ENCODE data around the gene HUWE1. TPM values are rescaled to one million over a fixed set of nuclear protein-coding genes. Genes with fewer than 3 reads are reported as not detected.

The HUWE1 gene
- total RNA-seq, 3 donors from 2014 or later (not counting 1 experiment from before 2014, with no cell fraction given): 187 to 241 (median 218) TPM

- Mint-ChIP-seq H3K4me1 (peaks cover 37 to 44% of the 10 kb centered on the region in 2 donors), H3K9me3 (no peaks in the 10 kb centered on the region), H3K4me3 (peak overlapping the region; percentile 81), H3K27me3 (ENCODE audit: low read depth in 2 of 2) (no peaks in the 10 kb centered on the region), H3K36me3 (no peaks in the 10 kb centered on the region), H3K27ac (peak overlapping the region; percentile 94 to 100)
- no peak for TF ChIP-seq CTCF (IDR thresholded peaks at IDR 0.05)
- H3K27me3 ChIP-seq (ENCODE audit: control insufficient read depth, insufficient read depth, low read length): no peaks in the 10 kb centered on the region
- H3K4me1 ChIP-seq (ENCODE audit: control insufficient read depth, insufficient read depth, low read length): peaks cover 46% of the 10 kb centered on the region
- peak overlapping the region; percentile 90 for H3K27ac ChIP-seq (ENCODE audit: low read length)
- no peaks in the 10 kb centered on the region for H3K9me3 ChIP-seq (ENCODE audit: control insufficient read depth, insufficient read depth, low read length)
- DNase-seq: peak in 1 of 2 donors; percentile 4
- intact Hi-C loops (cut with micrococcal nuclease): loop anchor here (5.0 kb wide), 1 partner anchor 37 kb away; no protein-coding TSS in a partner anchor
- WGBS (ENCODE audit: insufficient coverage): 31% methylated on average over 2 of the region's 3 CpGs
- ATAC-seq: no peak
- no peak overlapping the region for H3K4me3 ChIP-seq (ENCODE audit: low read length)
- no peaks in the 10 kb centered on the region for H3K36me3 ChIP-seq (ENCODE audit: control insufficient read depth, insufficient read depth, low read length)
These were observed 28.9 kb upstream of the HUWE1 start for GRCh38 chrX:53715346-53715924.

GRCh38 chrX:53714580-53715345 is 28.2 kb upstream of the HUWE1 start:
- H3K36me3 Mint-ChIP-seq: no peaks in the 10 kb centered on the region
- WGBS (ENCODE audit: insufficient coverage): 2% methylated on average over 4 of the region's 4 CpGs
- peak; percentile 68 to 87 (median 83) for ATAC-seq
- Histone ChIP-seq H3K36me3 (ENCODE audit: control insufficient read depth, insufficient read depth, low read length) (no peaks in the 10 kb centered on the region), H3K9me3 (ENCODE audit: control insufficient read depth, insufficient read depth, low read length) (no peaks in the 10 kb centered on the region), H3K27me3 (ENCODE audit: control insufficient read depth, insufficient read depth, low read length) (no peaks in the 10 kb centered on the region), H3K4me1 (ENCODE audit: control insufficient read depth, insufficient read depth, low read length) (peaks cover 46% of the 10 kb centered on the region), H3K27ac (ENCODE audit: low read length) (peak overlapping the region; percentile 90), H3K4me3 (ENCODE audit: low read length) (peak overlapping the region; percentile 28)
- intact Hi-C loops (cut with micrococcal nuclease): loop anchor here (1.0 to 5.0 kb wide), 2 partner anchors 30 to 38 kb away; no protein-coding TSS in a partner anchor
- H3K27ac Mint-ChIP-seq: peak overlapping the region; percentile 94 to 100
- no peaks in the 10 kb centered on the region for H3K27me3 Mint-ChIP-seq (ENCODE audit: low read depth in 2 of 2)
- H3K9me3 Mint-ChIP-seq: no peaks in the 10 kb centered on the region
- TF ChIP-seq CTCF (IDR thresholded peaks at IDR 0.05): no peak
- peak overlapping the region; percentile 81 for H3K4me3 Mint-ChIP-seq
- H3K4me1 Mint-ChIP-seq: peaks cover 37 to 44% of the 10 kb centered on the region in 2 donors
- DNase-seq: peak; percentile 33 to 82

GRCh38 chrX:53713987-53714579 is 27.6 kb upstream of the HUWE1 start:
- 35% methylated on average over 6 of the region's 6 CpGs for WGBS (ENCODE audit: insufficient coverage)
- H3K27me3 Mint-ChIP-seq (ENCODE audit: low read depth in 2 of 2): no peaks in the 10 kb centered on the region

More at GRCh38 chrX:53713987-53714579, 27.6 kb upstream of the HUWE1 start:
- H3K36me3 Mint-ChIP-seq: no peaks in the 10 kb centered on the region
- no peak for TF ChIP-seq CTCF (IDR thresholded peaks at IDR 0.05)
- DNase-seq (peak in 1 of 2 donors; percentile 69), ATAC-seq (peak in 2 of 3 donors; percentile 22 to 59)
- peak overlapping the region; percentile 28 for H3K4me3 ChIP-seq (ENCODE audit: low read length)
- intact Hi-C loops (cut with micrococcal nuclease): loop anchor here (1.0 kb wide), 1 partner anchor 30 kb away; no protein-coding TSS in a partner anchor
- peaks cover 46% of the 10 kb centered on the region for H3K4me1 ChIP-seq (ENCODE audit: control insufficient read depth, insufficient read depth, low read length)
- no peaks in the 10 kb centered on the region for H3K36me3 ChIP-seq (ENCODE audit: control insufficient read depth, insufficient read depth, low read length)
- H3K4me3 Mint-ChIP-seq: peak overlapping the region; percentile 81
- peak overlapping the region; percentile 90 for H3K27ac ChIP-seq (ENCODE audit: low read length)
- peaks cover 37 to 44% of the 10 kb centered on the region in 2 donors for H3K4me1 Mint-ChIP-seq
- H3K9me3 ChIP-seq (ENCODE audit: control insufficient read depth, insufficient read depth, low read length): no peaks in the 10 kb centered on the region
- H3K27ac Mint-ChIP-seq: peak overlapping the region; percentile 94 to 100
- H3K9me3 Mint-ChIP-seq: no peaks in the 10 kb centered on the region
- H3K27me3 ChIP-seq (ENCODE audit: control insufficient read depth, insufficient read depth, low read length): no peaks in the 10 kb centered on the region

Data from natural killer cell (primary cell).